Dedifferentiated amniotic fluid mesenchymal stem cell (primary cell): ENCODE data around the gene PDLIM1.
"Not testable (repeated sequence)": the region's sequence is repeated elsewhere in the genome, so short reads cannot be mapped to it uniquely, and the experiment has no call there.

ENCODE experiments used
- DNase-seq: peaks from one replicate; pipeline ENCODE4 v3.0.0-alpha.2; 2016; ENCODE audit errors: extremely low spot score

Gene PDLIM1

GRCh38 chr10:95242581-95243317 is 48.1 kb downstream of the PDLIM1 start:
- DNase-seq: peak; percentile 68

DNA sequence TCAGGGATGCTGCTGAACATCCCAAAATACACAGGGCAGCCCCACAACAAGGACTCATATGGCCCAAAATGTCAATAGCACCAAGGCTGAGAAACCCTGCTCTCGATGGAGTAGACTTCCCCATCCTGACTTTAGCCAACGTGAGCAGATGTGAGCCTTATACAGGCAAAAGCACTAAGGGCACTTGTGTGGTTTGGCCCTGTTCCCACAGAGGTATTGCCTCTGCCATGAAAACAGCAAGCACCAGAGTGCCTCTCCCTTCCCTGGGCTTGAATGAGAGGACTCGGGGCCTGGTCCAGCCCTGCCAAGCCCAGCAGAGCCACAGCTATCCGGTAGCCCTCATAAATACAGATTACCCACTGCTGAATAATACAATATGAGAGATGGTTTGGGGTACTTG is 49.3 kb downstream of the PDLIM1 start:
- no peak for DNase-seq

GRCh38 chr10:95240811-95241210 is 50.0 kb downstream of the PDLIM1 start:
- DNase-seq: no peak

GRCh38 chr10:95240096-95240495 is 50.7 kb downstream of the PDLIM1 start:
- DNase-seq: not testable (repeated sequence)

GRCh38 chr10:95237376-95238170 is 53.2 kb downstream of the PDLIM1 start:
- no peak for DNase-seq

- peak; percentile 40 for DNase-seq
Observed at GRCh38 chr10:95236068-95236903, 54.5 kb downstream of the PDLIM1 start.

DNA sequence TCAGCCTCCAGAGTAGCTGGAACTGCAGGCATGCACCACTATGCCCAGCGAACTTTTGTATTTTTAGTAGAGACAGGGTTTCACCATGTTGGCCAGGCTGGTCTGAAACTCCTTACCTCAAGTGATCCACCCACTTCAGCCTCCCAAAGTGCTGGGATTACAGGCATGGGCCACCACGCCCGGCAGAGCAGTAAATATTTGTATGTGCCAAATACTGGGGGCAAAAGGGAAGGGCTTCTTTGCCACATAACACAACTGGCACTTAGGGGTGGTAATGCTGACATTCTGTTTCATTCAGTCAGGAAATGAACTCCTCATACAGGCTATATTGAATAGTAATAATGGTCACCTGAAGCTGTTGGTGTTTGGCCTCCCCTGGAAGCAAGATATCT is 55.1 kb downstream of the PDLIM1 start:
- no peak for DNase-seq

DNA sequence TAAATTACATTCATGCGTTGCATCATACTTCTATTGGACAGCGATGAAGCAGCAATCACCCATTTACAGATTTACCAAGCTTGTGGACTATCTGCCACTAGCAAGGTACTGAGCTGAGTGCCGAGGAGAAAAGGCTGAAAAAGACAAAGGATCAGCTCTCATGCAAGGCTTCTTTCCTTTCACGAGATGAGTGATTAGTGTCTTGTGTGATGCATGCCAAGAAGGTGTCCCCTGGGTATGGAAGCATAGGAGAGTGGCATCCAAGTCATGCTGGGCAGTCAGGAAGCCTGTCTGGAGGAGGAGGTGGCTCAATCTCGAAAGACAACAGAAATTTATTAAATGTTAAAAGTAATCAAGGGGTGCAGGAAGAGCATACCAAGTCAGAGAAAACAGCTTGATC is 55.9 kb downstream of the PDLIM1 start:
- DNase-seq: no peak

- no peak for DNase-seq
Observed at GRCh38 chr10:95233377-95234034, 57.3 kb downstream of the PDLIM1 start.

- not testable (repeated sequence) for DNase-seq
Observed at GRCh38 chr10:95230677-95231586, 59.9 kb downstream of the PDLIM1 start.

GRCh38 chr10:95229724-95230627 is 60.8 kb downstream of the PDLIM1 start:
- DNase-seq: peak; percentile 91

DNA sequence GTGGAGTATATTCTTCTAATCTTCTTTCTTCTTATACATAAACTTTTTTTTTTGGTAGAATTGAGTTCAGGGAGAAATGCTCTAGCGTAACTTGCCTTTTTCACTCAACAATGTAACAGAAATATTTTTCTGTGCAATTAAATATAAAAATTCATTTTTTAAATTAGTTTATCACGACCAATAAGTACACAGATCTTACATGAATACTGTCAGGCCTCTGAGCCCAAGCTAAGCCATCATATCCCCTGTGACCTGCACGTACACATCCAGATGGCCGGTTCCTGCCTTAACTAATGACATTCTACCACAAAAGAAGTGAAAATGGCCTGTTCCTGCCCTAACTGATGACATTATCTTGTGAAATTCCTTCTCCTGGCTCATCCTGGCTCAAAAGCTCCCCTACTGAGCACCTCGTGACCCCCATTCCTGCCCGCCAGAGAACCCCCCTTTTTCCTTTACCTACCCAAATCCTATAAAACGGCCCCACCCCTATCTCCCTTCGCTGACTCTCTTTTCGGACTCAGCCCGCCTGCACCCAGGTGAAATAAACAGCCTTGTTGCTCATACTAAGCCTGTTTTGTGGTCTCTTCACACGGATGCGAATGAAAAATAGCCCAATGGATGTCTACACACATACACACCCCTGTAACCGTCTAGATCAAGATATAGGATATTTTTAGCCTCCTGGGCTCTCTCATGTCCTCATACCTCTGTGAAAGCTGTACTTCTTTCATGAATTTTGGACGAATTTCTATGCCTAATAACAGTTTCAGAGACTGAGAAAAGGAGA is 61.7 kb downstream of the PDLIM1 start:
- DNase-seq: not testable (repeated sequence)

DNA sequence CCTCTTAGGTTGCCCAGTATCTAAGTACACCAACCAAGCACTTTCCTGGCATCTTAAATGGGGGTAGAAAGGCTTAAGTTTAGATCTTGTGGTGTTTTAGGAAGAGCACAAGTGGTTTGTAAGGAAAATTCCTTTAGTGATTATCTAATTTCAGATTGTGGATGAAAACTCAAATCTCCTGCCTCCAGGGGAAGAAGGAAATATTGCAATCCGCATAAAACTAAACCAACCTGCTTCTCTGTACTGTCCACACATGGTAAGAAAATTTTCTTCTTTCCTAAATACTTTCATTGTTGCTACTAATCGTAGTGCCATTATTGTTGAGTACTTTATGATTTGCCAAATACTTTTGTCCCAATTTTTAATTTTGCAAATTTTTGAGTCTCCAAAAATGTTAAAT is 65.7 kb downstream of the PDLIM1 start:
- DNase-seq: no peak

GRCh38 chr10:95221124-95221523 is 69.7 kb downstream of the PDLIM1 start:
- peak; percentile 47 for DNase-seq

DNA sequence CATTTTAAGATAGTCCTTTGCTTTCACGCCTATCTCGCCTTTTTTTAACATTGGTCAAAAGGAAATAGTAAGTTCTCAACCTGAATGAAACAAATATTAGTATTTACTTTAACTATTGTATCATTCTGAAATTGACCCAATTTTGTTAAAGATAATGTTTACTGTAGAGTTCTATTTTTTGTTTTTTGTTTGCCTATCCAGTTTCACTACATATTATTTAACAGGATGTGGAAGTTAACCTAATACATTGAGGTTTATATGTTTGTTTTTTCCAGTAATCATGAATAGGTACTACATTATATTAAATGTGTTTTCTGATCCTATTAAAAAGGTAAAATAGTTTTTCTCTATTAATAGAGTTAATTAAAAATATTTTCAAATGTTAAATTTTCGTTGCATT is 70.3 kb downstream of the PDLIM1 start:
- DNase-seq: no peak

- DNase-seq: no peak
Observed at GRCh38 chr10:95217476-95217875, 73.3 kb downstream of the PDLIM1 start.

DNA sequence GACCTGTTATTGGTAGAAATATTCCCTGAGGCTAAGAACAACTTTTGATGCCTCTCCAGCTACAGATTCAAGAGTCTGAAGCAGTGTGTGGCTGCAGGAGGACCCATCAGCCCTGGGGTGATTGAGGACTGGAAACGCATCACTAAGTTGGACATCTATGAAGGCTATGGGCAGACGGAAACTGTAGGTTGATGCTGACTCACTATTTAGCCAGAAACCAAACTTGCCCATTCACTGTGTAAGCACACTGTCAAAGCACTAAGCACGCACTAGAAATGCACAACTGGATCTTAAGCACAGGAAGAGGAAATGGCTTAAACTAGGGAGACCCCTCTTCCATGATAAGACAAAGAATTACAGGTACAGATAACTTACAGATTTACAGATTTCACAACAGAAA is 76.0 kb downstream of the PDLIM1 start:
- DNase-seq: no peak

DNA sequence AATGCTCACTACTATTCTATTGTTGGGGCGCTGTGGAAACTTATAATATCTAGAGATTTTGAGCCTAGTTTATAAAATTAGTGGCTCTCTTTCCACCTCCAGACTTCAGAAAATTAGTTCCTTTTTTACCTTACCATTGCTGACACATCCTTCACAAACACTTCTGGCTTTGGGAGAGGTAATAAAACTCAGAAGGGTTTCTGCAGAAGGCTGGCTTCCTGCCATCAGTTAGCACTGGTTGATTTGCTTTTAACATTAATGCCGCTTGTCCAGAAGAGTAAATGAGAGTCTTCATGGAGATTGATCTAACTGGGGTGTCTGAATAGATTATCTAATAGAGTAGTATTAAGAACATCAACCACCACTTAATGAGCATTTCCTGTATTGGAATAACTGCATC is 76.4 kb downstream of the PDLIM1 start:
- DNase-seq: no peak
